Stimulated activated CD8-positive, alpha-beta memory T cell treated with anti-CD3 and anti-CD28 coated beads, Interleukin-12 subunit alpha, Interleukin-12 subunit beta, amount 100 ng/mL, for 1 hour (primary cell): Measurements from ENCODE around the gene UTP11.

ENCODE experiments used
- DNase-seq: peaks from one replicate; pipeline ENCODE4 v3.0.0-alpha.2; 2020; ENCODE audit warnings: low read depth

Gene UTP11

GRCh38 chr1:38003261-38004250, 9.0 kb upstream of the UTP11 start:
- no peak for DNase-seq

- no peak for DNase-seq
Observed at GRCh38 chr1:38004284-38005108, 8.0 kb upstream of the UTP11 start.

GRCh38 chr1:38005195-38006007, 7.1 kb upstream of the UTP11 start, which contains the start of gene FHL3:
FHL3 (minus strand) TSS chr1:38005514; CDS start chr1:37999412, 6,102 bp downstream.
- no peak for DNase-seq

GRCh38 chr1:38006008-38006828, 6.3 kb upstream of the UTP11 start:
- no peak for DNase-seq

GRCh38 chr1:38009088-38009840, 3.3 kb upstream of the UTP11 start:
- peak; percentile 31 for DNase-seq

- DNase-seq, result no peak
Observed at GRCh38 chr1:38009841-38010180, 2.7 kb upstream of the UTP11 start.

GRCh38 chr1:38013227-38013622, 691 bp downstream of the UTP11 start:
- DNase-seq, result no peak

- no peak for DNase-seq
Observed at GRCh38 chr1:38014171-38014570, 1.6 kb downstream of the UTP11 start.

- DNase-seq, result no peak
Observed at GRCh38 chr1:38014724-38015424, 2.3 kb downstream of the UTP11 start.

- no peak for DNase-seq
Observed at GRCh38 chr1:38015978-38016725, 3.6 kb downstream of the UTP11 start.

- DNase-seq, result no peak
Observed at GRCh38 chr1:38018864-38019343, 6.4 kb downstream of the UTP11 start.

- no peak for DNase-seq
Observed at GRCh38 chr1:38020396-38020795, 7.9 kb downstream of the UTP11 start.

GRCh38 chr1:38021969-38022368, 9.4 kb downstream of the UTP11 start:
- DNase-seq, result no peak

GRCh38 chr1:38022810-38023209, 10.3 kb downstream of the UTP11 start:
- DNase-seq, result no peak

- no peak for DNase-seq
Observed at GRCh38 chr1:38025233-38025632, 12.7 kb downstream of the UTP11 start.

- no peak for DNase-seq
Observed at GRCh38 chr1:38025664-38026063, 13.1 kb downstream of the UTP11 start.

- DNase-seq, result no peak
Observed at GRCh38 chr1:38026592-38027200, 14.2 kb downstream of the UTP11 start.
